HG03354 (cell line): ENCODE results near the gene TRABD2A.
A peak's percentile ranks its signal among the peaks of the same experiment; 100 is the strongest.
"Not testable (repeated sequence)": the region's sequence is repeated elsewhere in the genome, so short reads cannot be mapped to it uniquely, and the experiment has no call there.

ENCODE experiments used
- ATAC-seq: cut with Tn5 transposase; IDR thresholded peaks from one replicate; pipeline ENCODE4 v1.9.1; 2021; ENCODE audit warnings: mild to moderate bottlenecking; ENCODE audit not compliant: unreplicated experiment, poor library complexity, severe bottlenecking

TRABD2A gene, protein sequence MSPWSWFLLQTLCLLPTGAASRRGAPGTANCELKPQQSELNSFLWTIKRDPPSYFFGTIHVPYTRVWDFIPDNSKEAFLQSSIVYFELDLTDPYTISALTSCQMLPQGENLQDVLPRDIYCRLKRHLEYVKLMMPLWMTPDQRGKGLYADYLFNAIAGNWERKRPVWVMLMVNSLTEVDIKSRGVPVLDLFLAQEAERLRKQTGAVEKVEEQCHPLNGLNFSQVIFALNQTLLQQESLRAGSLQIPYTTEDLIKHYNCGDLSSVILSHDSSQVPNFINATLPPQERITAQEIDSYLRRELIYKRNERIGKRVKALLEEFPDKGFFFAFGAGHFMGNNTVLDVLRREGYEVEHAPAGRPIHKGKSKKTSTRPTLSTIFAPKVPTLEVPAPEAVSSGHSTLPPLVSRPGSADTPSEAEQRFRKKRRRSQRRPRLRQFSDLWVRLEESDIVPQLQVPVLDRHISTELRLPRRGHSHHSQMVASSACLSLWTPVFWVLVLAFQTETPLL

GRCh38 chr2:84880645-84881521 lies at the start of gene TRABD2A:
Gene TRABD2A, minus strand, starts transcription at chr2:84881084. Its CDS starts 45 bp downstream, at chr2:84881039.
- no peak for ATAC-seq

DNA sequence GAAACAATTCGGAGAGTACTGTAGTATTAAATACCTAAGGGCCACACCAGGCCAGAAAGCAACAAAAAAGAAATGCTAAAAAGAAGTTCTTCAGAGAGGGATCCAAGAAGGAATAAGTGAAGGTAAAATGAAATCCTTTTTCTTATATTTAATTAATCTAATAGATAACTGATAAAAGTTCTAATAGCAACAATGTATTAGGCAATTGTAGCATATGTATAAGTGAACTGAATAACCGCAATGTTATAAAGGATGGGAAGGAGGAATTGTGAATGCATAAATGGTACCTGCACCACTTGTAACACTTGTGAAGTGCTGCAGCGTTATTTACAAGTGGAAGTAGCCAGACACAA lies 46.4 kb upstream of the TRABD2A start:
- ATAC-seq: no peak

GRCh38 chr2:84925724-84926376 lies 45.0 kb upstream of the TRABD2A start:
- peak; percentile 85 for ATAC-seq

GRCh38 chr2:84925336-84925723 lies 44.4 kb upstream of the TRABD2A start:
- no peak for ATAC-seq

DNA sequence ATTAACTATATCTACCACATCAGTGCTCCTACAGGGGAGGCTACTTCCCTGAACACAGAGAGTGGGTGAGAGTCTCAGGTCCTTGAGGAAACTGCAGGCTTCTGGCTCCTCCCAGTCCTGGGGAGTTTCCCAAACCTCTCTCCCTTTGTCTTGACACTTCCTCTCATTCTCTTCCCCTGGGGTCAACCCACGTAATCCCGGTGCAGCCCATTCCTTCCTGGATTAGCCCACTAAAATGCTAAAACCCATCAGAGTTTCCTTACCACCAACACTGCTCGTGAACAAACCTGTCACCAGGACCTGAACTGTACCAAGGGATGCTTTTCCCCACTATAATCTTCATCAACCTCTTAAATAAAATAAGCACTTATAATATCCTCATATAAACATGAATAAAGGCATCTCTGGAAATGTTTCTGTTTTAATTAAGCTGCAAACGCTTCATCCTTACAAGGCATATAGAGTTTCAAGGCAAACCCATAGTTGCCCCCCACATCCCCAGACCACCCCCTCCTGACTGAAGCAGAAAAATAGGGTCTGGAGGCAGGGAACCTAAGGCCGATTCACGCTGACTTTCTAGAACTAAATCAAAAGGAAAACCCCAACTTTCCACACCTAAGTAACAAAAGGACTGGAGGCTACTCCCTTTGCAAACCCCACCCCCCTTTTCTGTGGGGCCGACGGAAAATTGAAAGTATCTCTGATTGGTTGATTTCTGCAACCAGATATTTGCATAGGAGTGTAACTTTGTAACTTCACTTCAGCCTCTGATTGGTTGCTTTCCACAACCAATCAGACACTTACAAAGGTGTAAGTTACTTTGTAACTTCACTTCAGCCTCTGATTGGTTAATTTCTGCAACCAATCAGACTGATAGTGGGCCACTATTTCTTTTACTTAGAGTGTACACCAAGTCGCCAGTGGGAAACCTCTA lies 43.6 kb upstream of the TRABD2A start:
- peak; percentile 37 for ATAC-seq

DNA sequence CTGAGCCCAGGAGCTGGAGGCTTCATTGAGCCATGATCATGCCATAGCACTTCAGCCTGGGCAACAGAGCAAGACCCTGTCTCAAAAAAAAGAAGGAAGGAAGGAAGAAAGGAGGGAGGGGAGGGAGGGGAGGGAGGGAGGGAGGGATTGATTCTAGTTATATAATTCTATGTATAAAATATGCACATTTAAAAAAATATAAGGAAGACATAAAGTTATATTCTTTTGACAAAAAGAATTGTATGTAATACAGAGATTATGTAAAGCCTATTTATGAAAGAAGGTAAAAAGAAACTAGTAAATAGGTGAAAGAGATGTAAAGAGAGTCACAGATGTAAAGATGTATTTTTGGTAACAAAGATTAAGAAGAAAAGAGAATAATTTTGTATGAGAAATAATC lies 42.1 kb upstream of the TRABD2A start:
- ATAC-seq: no peak

DNA sequence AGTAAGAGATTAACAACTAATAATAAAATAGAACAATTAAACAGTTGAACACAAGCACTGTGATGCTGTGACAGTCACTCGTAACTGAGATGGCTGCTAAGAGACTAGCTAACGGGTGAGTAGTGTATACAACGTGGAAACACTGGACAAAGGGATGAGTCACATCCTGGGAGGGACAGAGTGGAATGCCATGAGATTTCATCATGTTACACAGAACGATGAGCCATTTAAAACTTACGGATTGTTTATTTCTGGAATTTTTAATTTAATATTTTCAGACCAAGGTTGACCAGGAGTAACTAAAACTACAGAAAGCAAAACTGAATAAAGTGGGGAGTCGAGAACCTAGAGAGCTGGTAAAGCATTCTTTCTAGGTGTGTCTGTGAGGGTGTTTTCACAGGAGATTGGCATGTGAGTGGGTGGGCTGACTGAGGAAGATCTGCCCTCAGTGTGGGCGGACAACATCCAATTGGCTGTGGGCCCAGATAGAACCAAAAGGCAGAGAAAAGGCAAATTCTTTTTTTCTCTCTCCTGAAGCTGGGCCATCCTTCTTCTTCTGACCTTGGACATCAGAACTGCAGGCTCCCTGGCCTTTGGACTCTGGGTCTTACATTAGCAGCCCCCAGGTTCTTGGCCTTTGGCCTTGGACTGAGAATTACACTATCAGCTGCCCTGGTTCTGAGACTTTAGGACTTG lies 39.1 kb upstream of the TRABD2A start:
- peak; percentile 57 for ATAC-seq

GRCh38 chr2:84918430-84918829 lies 37.5 kb upstream of the TRABD2A start:
- ATAC-seq: no peak

- ATAC-seq: not testable (repeated sequence)
Observed at GRCh38 chr2:84917821-84918220, 36.9 kb upstream of the TRABD2A start.

DNA sequence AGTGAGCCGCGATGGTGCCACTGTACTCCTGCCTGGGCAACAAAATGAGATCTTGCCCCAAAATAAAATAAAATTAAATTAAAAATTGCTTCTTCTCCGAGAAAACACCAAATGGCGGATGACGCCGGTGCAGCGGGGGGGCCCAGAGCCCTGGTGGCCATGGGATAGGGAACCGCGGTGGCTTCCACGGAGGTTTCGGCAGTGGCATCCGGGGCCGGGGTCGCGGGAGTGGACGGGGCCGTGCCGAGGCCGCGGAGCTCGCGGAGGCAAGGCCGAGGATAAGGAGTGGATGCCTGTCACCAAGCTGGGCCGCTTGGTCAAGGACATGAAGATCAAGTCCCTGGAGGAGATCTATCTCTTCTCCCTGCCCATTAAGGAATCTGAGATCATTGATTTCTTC lies 34.8 kb upstream of the TRABD2A start:
- not testable (repeated sequence) for ATAC-seq

DNA sequence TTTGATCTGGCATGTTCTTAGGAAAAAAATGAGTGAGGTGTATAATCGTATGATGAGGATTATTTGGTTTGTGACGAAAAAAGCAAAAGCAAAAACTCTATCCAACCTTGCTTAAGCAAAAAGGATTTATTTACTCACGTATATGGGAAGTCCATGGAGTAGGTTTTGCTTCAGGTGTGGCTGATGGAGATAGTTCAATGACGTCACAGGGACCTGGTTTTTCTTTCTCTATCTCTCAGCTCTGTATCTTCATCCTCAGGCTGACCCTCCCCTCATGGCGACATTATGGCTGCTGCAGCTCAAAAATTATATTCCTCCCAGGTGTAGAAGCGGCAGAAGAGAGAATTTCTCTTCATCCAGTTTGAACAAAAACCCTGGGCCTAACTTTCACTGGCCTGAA lies 33.5 kb upstream of the TRABD2A start:
- ATAC-seq: no peak

DNA sequence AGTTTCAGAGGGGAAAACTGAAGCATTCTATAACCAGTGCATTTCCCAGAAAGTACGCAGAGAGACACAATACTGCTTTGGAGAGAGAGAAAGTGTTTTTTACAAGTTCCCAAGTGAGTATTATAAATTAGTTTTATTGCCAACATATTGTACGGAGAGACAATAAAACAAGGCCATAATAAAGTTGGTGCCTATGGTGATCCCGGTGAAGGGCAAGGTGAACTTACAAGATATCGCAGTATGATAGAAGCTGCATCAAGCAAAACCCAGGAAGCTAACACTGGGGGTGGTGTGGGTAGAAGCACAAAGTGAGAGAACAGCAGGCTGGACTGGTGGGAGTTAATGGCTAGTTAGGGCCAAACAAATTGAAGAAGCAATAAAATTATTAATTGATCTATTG lies 32.1 kb upstream of the TRABD2A start:
- no peak for ATAC-seq

- no peak for ATAC-seq
Observed at GRCh38 chr2:84911135-84911678, 30.3 kb upstream of the TRABD2A start.

DNA sequence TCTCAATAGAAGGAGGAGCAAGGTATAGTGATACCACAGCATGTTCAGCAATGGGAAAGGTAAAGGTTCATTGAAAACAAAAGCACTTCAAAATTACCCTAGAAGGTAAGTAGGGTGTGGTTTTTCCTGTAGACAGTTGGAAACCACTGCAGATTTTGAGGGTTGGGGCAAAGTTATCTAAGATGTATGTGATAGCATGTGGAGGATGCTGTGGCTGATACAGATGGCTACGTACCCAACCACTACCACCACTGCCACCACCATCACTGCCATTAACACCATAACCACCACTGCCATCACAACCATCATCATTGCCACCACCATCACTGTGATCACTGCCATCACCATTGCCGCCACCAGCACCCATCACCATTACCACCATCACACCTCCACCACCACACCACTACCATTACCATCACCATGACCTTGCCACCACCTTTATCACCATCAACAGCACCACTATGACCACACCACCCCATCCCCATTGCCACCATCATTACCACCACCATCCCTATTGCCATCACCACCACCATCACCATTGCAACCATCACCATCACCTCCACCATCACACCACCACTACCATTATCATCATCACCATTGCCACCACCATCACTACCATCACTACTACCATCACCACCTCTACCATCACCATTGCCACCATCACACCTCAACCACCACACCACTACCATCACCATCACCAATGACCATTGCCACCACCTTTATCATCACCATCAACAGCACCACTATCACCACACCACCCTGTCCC lies 28.2 kb upstream of the TRABD2A start:
- no peak for ATAC-seq

- peak; percentile 47 for ATAC-seq
Observed at GRCh38 chr2:84906900-84907714, 26.2 kb upstream of the TRABD2A start.

- ATAC-seq: peak; percentile 24
Observed at GRCh38 chr2:84906108-84906899, 25.4 kb upstream of the TRABD2A start.
